WTC11 (cell line): ENCODE data around the gene ZDBF2.

Experiments used
- CREM ChIP-seq: sonication (generic); formaldehyde crosslinking; IDR thresholded peaks from 2 replicates; pipeline ENCODE4 v1.8.1; 2022; ENCODE audit warnings: mild to moderate bottlenecking, missing genetic modification reagents, moderate library complexity
- KAT7 ChIP-seq: sonication (generic); formaldehyde crosslinking; IDR thresholded peaks from 2 replicates; pipeline ENCODE4 v1.8.1; 2023; ENCODE audit warnings: missing genetic modification reagents, mild to moderate bottlenecking, borderline replicate concordance
- NFE2L1 ChIP-seq: sonication (generic); formaldehyde crosslinking; IDR thresholded peaks from 2 replicates; pipeline ENCODE4 v1.8.1; 2023; ENCODE audit warnings: missing genetic modification reagents
- NFYB ChIP-seq: sonication (generic); formaldehyde crosslinking; conservative IDR thresholded peaks from 2 replicates; pipeline ENCODE4 v1.8.0; 2022; ENCODE audit warnings: low read depth, missing genetic modification reagents
- NR1H2 ChIP-seq: sonication (generic); formaldehyde crosslinking; IDR thresholded peaks from 2 replicates; pipeline ENCODE4 v1.9.0; 2021; ENCODE audit warnings: mild to moderate bottlenecking, moderate library complexity, missing genetic modification reagents
- PRRX2 ChIP-seq: fragments of 250-450 bp; sonication (Bioruptor Pico); IDR thresholded peaks from 2 replicates; pipeline ENCODE4 v1.8.0; 2021; ENCODE audit warnings: mild to moderate bottlenecking
- ZNF138 ChIP-seq: sonication (generic); formaldehyde crosslinking; conservative IDR thresholded peaks from 2 replicates; pipeline ENCODE4 v1.8.1; 2022; ENCODE audit warnings: mild to moderate bottlenecking, moderate library complexity, missing genetic modification reagents
- ZNF232 ChIP-seq: sonication (generic); formaldehyde crosslinking; IDR thresholded peaks from 2 replicates; pipeline ENCODE4 v1.8.0; 2022; ENCODE audit warnings: mild to moderate bottlenecking, missing genetic modification reagents
- ZNF396 ChIP-seq: fragments of 250-450 bp; sonication (Bioruptor Pico); IDR thresholded peaks from 2 replicates; pipeline ENCODE4 v1.8.0; 2021; ENCODE audit warnings: mild to moderate bottlenecking, moderate library complexity, borderline replicate concordance
- TF ChIP-seq, protein P1 (sequence below): fragments of 200-600 bp; IDR thresholded peaks from 2 replicates; pipeline ENCODE4 v1.8.0; 2022; ENCODE audit warnings: antibody characterized with exemption
- TF ChIP-seq, protein P2 (sequence below): sonication (generic); formaldehyde crosslinking; IDR thresholded peaks from 2 replicates; pipeline ENCODE4 v1.8.0; 2022; ENCODE audit warnings: mild to moderate bottlenecking, missing genetic modification reagents
- TF ChIP-seq, protein P3 (sequence below): sonication (generic); formaldehyde crosslinking; conservative IDR thresholded peaks from 2 replicates; pipeline ENCODE4 v1.8.1; 2022; ENCODE audit warnings: mild to moderate bottlenecking, missing genetic modification reagents
- TF ChIP-seq, protein P4 (sequence below): sonication (generic); formaldehyde crosslinking; IDR thresholded peaks from 2 replicates; pipeline ENCODE4 v1.8.1; 2022; ENCODE audit warnings: low read depth, mild to moderate bottlenecking, moderate library complexity, missing genetic modification reagents, borderline replicate concordance
- TF ChIP-seq, protein P5 (sequence below): sonication (generic); formaldehyde crosslinking; IDR thresholded peaks from 2 replicates; pipeline ENCODE4 v1.8.1; 2023; ENCODE audit warnings: mild to moderate bottlenecking, missing genetic modification reagents, moderate library complexity

DNA sequence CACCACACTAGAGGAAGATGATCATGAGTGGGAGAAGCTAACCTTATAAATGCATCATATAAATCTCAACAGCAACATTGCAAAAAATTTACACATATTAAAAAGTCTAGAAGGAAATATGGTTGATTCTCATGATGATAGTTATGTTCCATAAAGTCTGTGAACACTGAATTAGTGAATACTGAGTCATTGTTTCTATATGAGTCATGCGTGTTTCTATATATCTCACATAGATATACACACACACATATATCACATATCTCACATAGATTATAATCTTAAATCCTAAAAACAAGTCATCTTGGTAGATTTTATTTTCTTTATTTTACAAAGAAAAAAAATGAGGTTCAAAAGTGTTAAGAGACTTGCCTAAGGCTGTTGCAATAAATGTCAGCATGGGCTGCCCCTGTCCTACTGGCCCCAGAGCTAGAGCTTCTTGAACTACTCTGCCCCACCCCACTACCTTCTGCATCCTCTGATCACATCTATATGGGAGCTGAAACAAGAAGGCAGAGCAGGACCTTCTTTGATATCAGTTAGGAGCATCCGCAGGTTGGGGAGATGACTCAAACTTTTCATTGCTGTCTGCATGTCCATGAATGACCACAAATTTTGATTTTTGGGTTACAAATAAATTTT is 87.1 kb downstream of the ZDBF2 start:
- TF ChIP-seq, protein P1, sequence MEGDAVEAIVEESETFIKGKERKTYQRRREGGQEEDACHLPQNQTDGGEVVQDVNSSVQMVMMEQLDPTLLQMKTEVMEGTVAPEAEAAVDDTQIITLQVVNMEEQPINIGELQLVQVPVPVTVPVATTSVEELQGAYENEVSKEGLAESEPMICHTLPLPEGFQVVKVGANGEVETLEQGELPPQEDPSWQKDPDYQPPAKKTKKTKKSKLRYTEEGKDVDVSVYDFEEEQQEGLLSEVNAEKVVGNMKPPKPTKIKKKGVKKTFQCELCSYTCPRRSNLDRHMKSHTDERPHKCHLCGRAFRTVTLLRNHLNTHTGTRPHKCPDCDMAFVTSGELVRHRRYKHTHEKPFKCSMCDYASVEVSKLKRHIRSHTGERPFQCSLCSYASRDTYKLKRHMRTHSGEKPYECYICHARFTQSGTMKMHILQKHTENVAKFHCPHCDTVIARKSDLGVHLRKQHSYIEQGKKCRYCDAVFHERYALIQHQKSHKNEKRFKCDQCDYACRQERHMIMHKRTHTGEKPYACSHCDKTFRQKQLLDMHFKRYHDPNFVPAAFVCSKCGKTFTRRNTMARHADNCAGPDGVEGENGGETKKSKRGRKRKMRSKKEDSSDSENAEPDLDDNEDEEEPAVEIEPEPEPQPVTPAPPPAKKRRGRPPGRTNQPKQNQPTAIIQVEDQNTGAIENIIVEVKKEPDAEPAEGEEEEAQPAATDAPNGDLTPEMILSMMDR: no peak
- TF ChIP-seq NFE2L1 (CRISPR knock-in tag): no peak
- TF ChIP-seq, protein P2, sequence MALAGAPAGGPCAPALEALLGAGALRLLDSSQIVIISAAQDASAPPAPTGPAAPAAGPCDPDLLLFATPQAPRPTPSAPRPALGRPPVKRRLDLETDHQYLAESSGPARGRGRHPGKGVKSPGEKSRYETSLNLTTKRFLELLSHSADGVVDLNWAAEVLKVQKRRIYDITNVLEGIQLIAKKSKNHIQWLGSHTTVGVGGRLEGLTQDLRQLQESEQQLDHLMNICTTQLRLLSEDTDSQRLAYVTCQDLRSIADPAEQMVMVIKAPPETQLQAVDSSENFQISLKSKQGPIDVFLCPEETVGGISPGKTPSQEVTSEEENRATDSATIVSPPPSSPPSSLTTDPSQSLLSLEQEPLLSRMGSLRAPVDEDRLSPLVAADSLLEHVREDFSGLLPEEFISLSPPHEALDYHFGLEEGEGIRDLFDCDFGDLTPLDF: no peak
- no peak for TF ChIP-seq ZNF232 (CRISPR knock-in tag)
- no peak for TF ChIP-seq ZNF396 (CRISPR knock-in tag)
- no peak for TF ChIP-seq KAT7 (CRISPR knock-in tag)
- TF ChIP-seq, protein P3, sequence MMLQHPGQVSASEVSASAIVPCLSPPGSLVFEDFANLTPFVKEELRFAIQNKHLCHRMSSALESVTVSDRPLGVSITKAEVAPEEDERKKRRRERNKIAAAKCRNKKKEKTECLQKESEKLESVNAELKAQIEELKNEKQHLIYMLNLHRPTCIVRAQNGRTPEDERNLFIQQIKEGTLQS (CRISPR knock-in tag): no peak
- TF ChIP-seq, protein P4, sequence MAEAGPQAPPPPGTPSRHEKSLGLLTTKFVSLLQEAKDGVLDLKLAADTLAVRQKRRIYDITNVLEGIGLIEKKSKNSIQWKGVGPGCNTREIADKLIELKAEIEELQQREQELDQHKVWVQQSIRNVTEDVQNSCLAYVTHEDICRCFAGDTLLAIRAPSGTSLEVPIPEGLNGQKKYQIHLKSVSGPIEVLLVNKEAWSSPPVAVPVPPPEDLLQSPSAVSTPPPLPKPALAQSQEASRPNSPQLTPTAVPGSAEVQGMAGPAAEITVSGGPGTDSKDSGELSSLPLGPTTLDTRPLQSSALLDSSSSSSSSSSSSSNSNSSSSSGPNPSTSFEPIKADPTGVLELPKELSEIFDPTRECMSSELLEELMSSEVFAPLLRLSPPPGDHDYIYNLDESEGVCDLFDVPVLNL (CRISPR knock-in tag): no peak
- TF ChIP-seq, protein P5, sequence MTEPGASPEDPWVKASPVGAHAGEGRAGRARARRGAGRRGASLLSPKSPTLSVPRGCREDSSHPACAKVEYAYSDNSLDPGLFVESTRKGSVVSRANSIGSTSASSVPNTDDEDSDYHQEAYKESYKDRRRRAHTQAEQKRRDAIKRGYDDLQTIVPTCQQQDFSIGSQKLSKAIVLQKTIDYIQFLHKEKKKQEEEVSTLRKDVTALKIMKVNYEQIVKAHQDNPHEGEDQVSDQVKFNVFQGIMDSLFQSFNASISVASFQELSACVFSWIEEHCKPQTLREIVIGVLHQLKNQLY (CRISPR knock-in tag): no peak
- no peak for TF ChIP-seq PRRX2 (CRISPR knock-in tag)
- TF ChIP-seq NR1H2 (CRISPR knock-in tag): no peak
- no peak for TF ChIP-seq ZNF138
- TF ChIP-seq NFYB (CRISPR knock-in tag): no peak
- TF ChIP-seq CREM (CRISPR knock-in tag): no peak
